HG03103 (cell line): ENCODE measurements around the gene GNA15.

Source experiments
- ATAC-seq: cut with Tn5 transposase; IDR thresholded peaks from one replicate; pipeline ENCODE4 v1.9.1; 2021; ENCODE audit warnings: low read depth; ENCODE audit not compliant: unreplicated experiment

Gene GNA15

DNA sequence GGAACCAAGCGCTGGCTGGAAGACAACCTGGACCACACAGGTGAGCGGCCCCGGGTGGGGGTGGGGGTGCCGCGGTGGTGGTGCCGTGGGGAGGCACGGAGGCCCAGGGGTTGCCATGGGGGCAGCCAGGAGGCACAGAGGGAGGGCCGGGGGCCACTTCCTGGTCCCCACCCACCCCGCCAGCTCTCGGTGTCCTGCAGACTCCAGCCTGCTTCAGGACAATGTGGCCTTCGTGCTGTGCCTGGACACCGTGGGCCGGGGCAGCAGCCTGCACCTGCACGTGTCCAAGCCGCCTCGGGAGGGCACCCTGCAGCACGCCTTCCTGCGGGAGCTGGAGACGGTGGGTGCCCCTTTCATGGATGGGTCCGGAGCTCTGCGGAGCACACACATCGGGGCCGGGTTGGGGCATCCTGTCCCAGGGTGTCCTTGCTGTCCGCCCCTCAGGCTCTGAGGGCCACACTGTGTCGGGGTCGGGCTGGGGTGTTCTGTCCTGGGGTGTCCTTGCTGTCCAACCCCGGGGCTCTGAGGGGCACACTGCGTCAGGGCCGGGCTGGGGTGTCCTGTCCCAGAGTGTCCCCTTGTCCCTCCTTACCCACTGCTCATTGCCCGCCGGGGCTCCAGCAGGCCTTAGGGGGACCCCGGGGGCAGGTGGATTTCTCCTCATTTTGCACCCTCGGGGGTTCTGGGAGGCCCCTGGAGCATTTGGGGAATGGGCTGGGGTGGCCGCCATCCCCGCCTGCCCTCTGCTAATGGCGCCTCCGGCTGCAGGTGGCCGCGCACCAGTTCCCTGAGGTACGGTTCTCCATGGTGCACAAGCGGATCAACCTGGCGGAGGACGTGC is 68.2 kb downstream of the GNA15 start:
- no peak for ATAC-seq

DNA sequence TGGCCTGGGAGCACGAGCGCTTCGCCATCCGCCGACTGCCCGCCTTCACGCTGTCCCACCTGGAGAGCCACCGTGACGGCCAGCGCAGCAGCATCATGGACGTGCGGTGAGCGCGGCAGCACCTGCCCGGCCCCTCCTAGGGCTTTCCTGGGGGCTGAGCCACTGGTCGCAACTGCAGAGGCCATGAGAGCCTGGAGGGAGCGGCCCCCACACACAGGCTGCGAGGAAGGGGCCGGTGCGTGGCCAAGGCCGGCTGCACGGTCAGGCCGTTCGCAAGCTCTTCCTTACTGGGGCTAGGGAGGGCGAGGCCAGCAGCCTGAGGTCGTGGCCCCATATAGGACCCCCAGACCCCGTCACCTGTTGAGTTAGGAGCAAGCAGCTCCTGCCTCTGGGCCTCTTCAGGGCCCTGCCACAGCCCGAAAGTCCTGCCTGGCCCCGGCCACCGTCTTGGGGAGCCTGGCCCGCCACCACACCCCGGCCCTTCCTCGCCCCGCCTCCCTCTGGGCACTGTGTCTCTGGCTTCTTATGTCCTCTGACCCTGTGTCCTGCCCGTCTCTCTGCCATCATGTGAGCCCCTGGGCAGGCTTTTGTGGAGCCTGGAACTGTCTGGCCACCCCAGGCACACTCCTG is 68.9 kb downstream of the GNA15 start:
- no peak for ATAC-seq

DNA sequence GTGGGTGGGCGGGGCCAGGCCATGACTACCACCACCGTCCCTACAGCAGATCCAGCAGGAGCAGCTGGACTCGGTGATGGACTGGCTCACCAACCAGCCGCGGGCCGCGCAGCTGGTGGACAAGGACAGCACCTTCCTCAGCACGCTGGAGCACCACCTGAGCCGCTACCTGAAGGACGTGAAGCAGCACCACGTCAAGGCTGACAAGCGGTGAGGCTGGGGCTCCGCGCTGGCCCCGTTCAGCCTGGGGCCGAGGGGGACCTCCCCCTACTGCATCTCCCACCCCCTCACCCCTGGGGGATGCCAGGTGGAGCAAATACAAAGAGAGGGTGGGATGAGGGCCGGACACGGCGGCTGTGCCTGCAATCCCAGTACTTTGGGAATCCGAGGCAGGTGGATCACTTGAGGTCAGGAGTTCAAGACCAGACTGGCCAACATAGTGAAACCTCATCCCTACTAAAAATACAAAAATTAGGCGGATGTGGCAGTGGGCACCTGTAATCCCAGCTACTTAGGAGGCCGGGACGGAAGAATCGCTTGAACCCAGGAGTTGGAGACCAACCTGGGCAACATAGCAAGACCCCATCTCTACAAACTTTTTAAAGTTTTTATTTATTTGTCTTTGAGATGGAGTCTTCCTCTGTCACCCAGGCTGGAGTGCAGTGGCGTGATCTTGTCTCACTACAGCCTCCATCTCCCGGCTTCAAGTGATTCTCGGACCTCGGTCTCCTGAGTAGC is 70.6 kb downstream of the GNA15 start:
- no peak for ATAC-seq

DNA sequence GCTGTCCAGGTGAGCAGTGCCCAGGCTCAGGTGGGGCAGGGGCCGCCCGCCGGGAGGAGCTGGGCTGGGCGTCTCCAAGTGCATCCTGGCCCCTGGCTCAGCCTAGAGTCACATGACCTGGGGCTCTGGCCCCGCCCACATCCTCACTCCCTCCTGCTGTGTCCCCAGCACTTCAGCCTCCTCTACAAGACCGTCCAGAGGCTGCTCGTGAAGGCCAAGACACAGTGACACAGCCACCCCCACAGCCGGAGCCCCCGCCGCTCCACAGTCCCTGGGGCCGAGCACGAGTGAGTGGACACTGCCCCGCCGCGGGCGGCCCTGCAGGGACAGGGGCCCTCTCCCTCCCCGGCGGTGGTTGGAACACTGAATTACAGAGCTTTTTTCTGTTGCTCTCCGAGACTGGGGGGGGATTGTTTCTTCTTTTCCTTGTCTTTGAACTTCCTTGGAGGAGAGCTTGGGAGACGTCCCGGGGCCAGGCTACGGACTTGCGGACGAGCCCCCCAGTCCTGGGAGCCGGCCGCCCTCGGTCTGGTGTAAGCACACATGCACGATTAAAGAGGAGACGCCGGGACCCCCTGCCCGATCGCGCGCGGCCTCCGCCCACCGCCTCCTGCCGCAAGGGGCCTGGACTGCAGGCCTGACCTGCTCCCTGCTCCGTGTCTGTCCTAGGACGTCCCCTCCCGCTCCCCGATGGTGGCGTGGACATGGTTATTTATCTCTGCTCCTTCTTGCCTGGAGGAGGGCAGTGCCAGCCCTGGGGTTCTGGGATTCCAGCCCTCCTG is 71.8 kb downstream of the GNA15 start:
- no peak for ATAC-seq

DNA sequence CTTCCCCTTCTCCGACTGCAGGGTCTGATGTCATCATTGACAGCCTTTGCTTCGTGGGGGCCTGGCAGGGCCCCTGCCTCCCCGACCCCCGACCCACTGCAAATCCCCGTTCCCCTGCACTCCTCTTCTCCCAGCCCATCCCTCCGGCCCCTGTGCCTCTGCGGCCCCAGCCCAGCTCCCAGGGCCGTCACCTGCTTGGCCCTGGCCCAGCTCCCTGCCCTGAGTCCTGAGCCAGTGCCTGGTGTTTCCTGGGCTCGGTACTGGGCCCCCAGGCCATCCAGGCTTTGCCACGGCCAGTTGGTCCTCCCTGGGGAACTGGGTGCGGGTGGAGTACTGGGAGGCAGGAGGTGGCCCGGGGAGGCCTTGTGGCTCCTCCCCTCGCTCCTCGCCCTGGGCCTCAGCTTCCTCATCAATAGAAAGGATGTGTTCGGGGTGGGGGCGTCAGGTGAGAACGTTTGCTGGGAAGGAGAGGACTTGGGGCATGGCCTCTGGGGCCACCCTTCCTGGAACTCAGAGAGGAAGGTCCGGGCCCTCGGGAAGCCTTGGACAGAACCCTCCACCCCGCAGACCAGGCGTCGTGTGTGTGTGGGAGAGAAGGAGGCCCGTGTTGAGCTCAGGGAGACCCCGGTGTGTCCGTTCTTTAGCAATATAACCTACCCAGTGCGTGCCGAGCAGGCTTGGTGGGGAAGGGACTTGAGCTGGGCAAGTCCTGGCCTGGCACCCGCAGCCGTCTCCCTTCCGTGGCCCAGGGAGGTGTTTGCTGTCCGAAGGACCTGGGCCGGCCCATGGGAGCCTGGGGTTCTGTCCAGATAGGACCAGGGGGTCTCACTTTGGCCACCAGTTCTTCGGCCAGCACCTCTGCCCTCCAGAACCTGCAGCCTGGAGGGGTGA is 72.7 kb downstream of the GNA15 start:
- no peak for ATAC-seq

DNA sequence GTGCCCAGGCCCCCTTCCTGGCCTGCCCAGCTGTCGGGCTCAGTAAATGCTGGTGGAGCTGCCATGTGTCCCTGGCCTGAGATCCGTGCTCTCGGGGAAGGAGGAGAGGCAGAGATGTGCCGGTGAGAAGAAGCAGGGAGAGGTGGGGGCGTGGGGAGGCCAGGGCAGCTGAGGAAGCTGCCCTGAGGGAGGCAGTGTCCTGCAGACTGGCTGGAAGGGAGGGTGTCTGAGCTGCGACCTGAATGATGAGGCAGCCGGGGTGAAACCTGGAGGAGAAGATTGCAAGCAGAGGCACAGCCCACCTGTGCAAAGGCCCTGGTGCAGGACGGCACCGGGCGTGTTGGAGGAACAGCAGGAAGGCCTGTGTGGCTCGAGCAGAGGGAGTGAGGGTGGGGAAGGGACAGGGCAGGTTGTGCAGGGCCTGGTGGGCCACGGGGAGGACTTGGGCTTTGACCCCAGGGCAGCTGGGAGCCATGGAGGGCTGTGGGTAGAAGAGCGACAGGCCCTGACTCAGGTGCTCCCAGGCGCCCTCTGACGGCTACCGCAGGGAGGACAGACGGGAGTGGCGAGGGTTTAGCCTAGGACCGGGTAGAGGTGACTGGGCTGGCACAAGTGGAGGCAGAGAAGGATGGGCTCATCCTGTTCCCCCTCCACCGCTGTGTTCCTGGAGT is 74.6 kb downstream of the GNA15 start:
- no peak for ATAC-seq

DNA sequence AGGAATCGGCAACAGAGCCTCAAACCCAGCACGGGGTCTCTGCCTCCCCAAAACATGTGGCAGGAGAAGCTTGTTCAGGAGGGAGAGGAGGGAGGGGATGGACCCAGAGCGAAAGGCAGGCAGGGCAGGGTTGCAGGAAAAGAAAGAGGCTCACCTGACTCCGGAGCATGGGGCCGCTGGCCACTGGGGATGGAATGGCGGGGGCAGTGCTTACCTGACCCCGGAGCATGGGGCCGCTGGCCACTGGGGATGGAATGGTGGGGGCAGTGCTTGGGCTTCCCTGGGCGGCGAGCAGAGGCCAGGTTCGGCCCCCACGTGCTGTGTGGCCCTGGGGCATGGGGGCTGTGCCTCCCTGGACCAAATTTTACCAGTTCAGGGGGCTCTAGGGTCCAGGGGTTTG is 75.4 kb downstream of the GNA15 start:
- no peak for ATAC-seq

DNA sequence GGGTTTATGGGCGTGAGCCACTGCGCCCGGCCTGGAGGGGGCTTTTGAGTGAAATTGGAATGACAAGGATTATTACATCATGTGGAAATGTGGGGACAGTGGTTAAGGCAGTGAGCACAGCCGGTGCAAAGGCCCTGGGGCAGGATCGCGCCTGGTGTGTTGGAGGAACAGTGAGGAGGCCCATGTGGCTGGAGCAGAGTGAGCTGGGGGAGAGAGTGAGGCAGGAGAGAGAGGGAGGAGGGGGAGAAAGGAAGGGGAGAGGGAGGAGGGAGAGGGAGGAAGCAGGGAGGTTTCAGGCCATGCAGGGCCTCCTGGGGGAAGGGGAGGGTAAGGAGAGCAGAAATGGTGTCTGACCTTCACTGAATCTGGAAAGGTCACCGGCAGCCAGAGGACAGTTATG is 77.3 kb downstream of the GNA15 start:
- ATAC-seq: no peak
